HCT116 (cell line): ENCODE results near the gene SYNE3. TPM values are rescaled to one million over a fixed set of nuclear protein-coding genes. Genes with fewer than 3 reads are reported as not detected.

ENCODE experiments used
- ATAC-seq: fragments of 200-7000 bp; cut with Tn5 transposase; 2 replicates; pipeline ENCODE4 v1.9.1; 2020; ENCODE audit warnings: mild to moderate bottlenecking, moderate library complexity
- BruUV-seq: library from RNA; stranded (reverse); fragments of 400-500 nt; replicated peaks from 2 replicates; lab custom pipeline; 2021; lab: Mats Ljungman, UMichigan
- CTCF ChIA-PET: fragments of 300-600 bp; sonication (Branson Sonifier 250); formaldehyde crosslinking; loops from one replicate; lab custom pipeline; 2021; ENCODE audit warnings: antibody characterized with exemption; lab: Charles Lee
- POLR2A ChIA-PET: fragments of 300-600, 350-600 bp; sonication (Branson Sonifier 250); formaldehyde crosslinking; loops from one replicate; lab custom pipeline; 2021; ENCODE audit warnings: antibody characterized with exemption; lab: Charles Lee
- RAD21 ChIA-PET, 2 experiments: fragments of 300-600 bp; sonication (Branson Sonifier 250); formaldehyde crosslinking; loops; one replicate each; lab custom pipeline; 2023; ENCODE audit warnings: low total read pairs in 2 of 2; ENCODE audit not compliant: uncharacterized antibody in 2 of 2, unreplicated experiment in 2 of 2, low non-redundant PET in 1 of 2; lab: Charles Lee
- DNase-seq: peaks from one replicate; pipeline ENCODE4 v3.0.0-alpha.2; 2010; ENCODE audit warnings: low read depth, low spot score
- H2AFZ ChIP-seq: fragments of 200-600 bp; shearing (Covaris generic), sonication (generic); 2 replicates; pipeline ENCODE4 v1.6.1; 2017; ENCODE audit warnings: low read depth, mixed run types, mixed read lengths, antibody characterized with exemption, low read length; ENCODE audit not compliant: poor library complexity, severe bottlenecking
- H3K27ac ChIP-seq: 2 replicates; pipeline ENCODE4 v1.5.1; 2012; ENCODE audit warnings: low read depth, low read length
- H3K27me3 ChIP-seq: fragments of 200-600 bp; sonication (generic); 2 replicates; pipeline ENCODE4 v1.6.1; 2016; ENCODE audit warnings: mixed run types, low read length, mixed read lengths; ENCODE audit not compliant: insufficient read depth
- H3K36me3 ChIP-seq, 2 experiments: fragments of 200-500 bp in 1 of 2; fragments of 200-600 bp in 1 of 2; sonication (Bioruptor generic) in 1 of 2; sonication (generic) in 1 of 2; 2 replicates each; pipeline versions ENCODE4 v1.5.1 to v1.6.1; 2014 to 2016; ENCODE audit warnings: low read length in 2 of 2, inconsistent platforms in 1 of 2, mixed read lengths in 1 of 2, mixed run types in 1 of 2; ENCODE audit not compliant: insufficient read depth in 2 of 2, control insufficient read depth in 1 of 2
- H3K4me1 ChIP-seq, 2 experiments: fragments of 200-600 bp in 1 of 2; sonication (generic) in 1 of 2; 2 replicates each; pipeline versions ENCODE4 v1.5.1 to v1.6.1; 2012 to 2017; ENCODE audit warnings: low read length in 2 of 2, inconsistent platforms in 1 of 2, mild to moderate bottlenecking in 1 of 2, mixed read lengths in 1 of 2, mixed run types in 1 of 2, moderate library complexity in 1 of 2; ENCODE audit not compliant: insufficient read depth in 2 of 2, control insufficient read depth in 1 of 2
- H3K4me2 ChIP-seq: fragments of 200-600 bp; sonication (generic); 2 replicates; pipeline ENCODE4 v1.6.1; 2017; ENCODE audit warnings: mixed run types, low read length, mixed read lengths
- H3K4me3 ChIP-seq, 2 experiments: fragments of 200-600 bp in 1 of 2; sonication (generic) in 1 of 2; replicated peaks in 1 of 2; 2 replicates each; pipeline ENCODE4 v1.5.1; 2011 to 2016; ENCODE audit warnings: low read length in 2 of 2, control low read depth in 1 of 2, low read depth in 1 of 2, mild to moderate bottlenecking in 1 of 2, mixed read lengths in 1 of 2, mixed run types in 1 of 2
- H3K79me2 ChIP-seq: fragments of 200-600 bp; sonication (generic); 2 replicates; pipeline ENCODE4 v1.6.1; 2017; ENCODE audit warnings: mild to moderate bottlenecking, mixed run types, low read length, moderate library complexity, mixed read lengths; ENCODE audit not compliant: insufficient read depth
- H3K9ac ChIP-seq: fragments of 200-600 bp; sonication (generic); 2 replicates; pipeline ENCODE4 v1.6.1; 2016; ENCODE audit warnings: low read length, mixed read lengths
- H3K9me2 ChIP-seq: fragments of 200-600 bp; sonication (generic), shearing (Covaris generic); 2 replicates; pipeline ENCODE4 v1.6.1; 2017; ENCODE audit warnings: mixed run types, mild to moderate bottlenecking, moderate library complexity; ENCODE audit not compliant: insufficient read depth
- H3K9me3 ChIP-seq, 2 experiments: fragments of 200-500 bp in 1 of 2; fragments of 200-600 bp in 1 of 2; sonication (Bioruptor generic) in 1 of 2; sonication (generic) in 1 of 2; 2 replicates each; pipeline ENCODE4 v1.6.1; 2014 to 2017; ENCODE audit warnings: low read length in 2 of 2, mixed read lengths in 2 of 2, inconsistent platforms in 1 of 2, low read depth in 1 of 2, mild to moderate bottlenecking in 1 of 2, mixed run types in 1 of 2, moderate library complexity in 1 of 2; ENCODE audit not compliant: control insufficient read depth in 1 of 2, insufficient read depth in 1 of 2
- H4K20me1 ChIP-seq: fragments of 200-600 bp; sonication (generic), shearing (Covaris generic); 2 replicates; pipeline ENCODE4 v1.6.1; 2017; ENCODE audit warnings: mixed run types, mild to moderate bottlenecking, moderate library complexity; ENCODE audit not compliant: insufficient read depth
- CBX3 ChIP-seq: IDR thresholded peaks from 2 replicates; pipeline ENCODE4 v1.6.1; 2012; ENCODE audit warnings: low read depth
- CEBPB ChIP-seq: IDR thresholded peaks from 2 replicates; pipeline ENCODE4 v1.6.1; 2012; ENCODE audit warnings: low read depth
- EGR1 ChIP-seq: IDR thresholded peaks from 2 replicates; pipeline ENCODE4 v1.6.1; 2012; ENCODE audit warnings: low read depth
- ELF1 ChIP-seq: IDR thresholded peaks from 2 replicates; pipeline ENCODE4 v1.6.1; 2012; ENCODE audit warnings: low read depth, borderline replicate concordance
- EZH2 ChIP-seq: fragments of 200-600 bp; sonication (generic); IDR thresholded peaks from 2 replicates; pipeline ENCODE4 v1.6.1; 2017; ENCODE audit warnings: antibody characterized with exemption, mixed run types
- EZH2phosphoT487 ChIP-seq: fragments of 200-600 bp; IDR thresholded peaks from 2 replicates; pipeline ENCODE4 v1.6.1; 2018; ENCODE audit warnings: antibody characterized with exemption, borderline replicate concordance
- FOSL1 ChIP-seq: IDR thresholded peaks from 2 replicates; pipeline ENCODE4 v1.6.1; 2012; ENCODE audit warnings: low read depth
- JUND ChIP-seq: IDR thresholded peaks from 2 replicates; pipeline ENCODE4 v1.6.1; 2012
- POLR2A ChIP-seq: IDR thresholded peaks from 2 replicates; pipeline ENCODE4 v1.7.0; 2011; ENCODE audit warnings: borderline replicate concordance; ENCODE audit not compliant: insufficient read depth, insufficient read length; ENCODE audit errors: extremely low read depth
- POLR2AphosphoS5 ChIP-seq: IDR thresholded peaks from 2 replicates; pipeline ENCODE4 v1.6.1; 2011; ENCODE audit warnings: mild to moderate bottlenecking, low read depth, low read length, moderate library complexity
- RAD21 ChIP-seq: IDR thresholded peaks from 2 replicates; pipeline ENCODE4 v1.6.1; 2012; ENCODE audit warnings: low read depth, mild to moderate bottlenecking
- SIN3A ChIP-seq: IDR thresholded peaks from 2 replicates; pipeline ENCODE4 v1.6.1; 2012; ENCODE audit warnings: low read depth
- SP1 ChIP-seq: IDR thresholded peaks from 2 replicates; pipeline ENCODE4 v1.6.1; 2012; ENCODE audit warnings: low read depth
- SRF ChIP-seq: IDR thresholded peaks from 2 replicates; pipeline ENCODE4 v1.6.1; 2012; ENCODE audit warnings: low read depth
- YY1 ChIP-seq: IDR thresholded peaks from 2 replicates; pipeline ENCODE4 v1.6.1; 2011; ENCODE audit warnings: low read length, low read depth, moderate library complexity, mild to moderate bottlenecking; ENCODE audit not compliant: insufficient replicate concordance; ENCODE audit errors: extremely low read depth
- ZFX ChIP-seq: fragments of 450-650 bp; IDR thresholded peaks from 2 replicates; pipeline ENCODE4 v1.6.1; 2017
- ZNF274 ChIP-seq: fragments of 200-500 bp; sonication (Bioruptor generic); IDR thresholded peaks from 2 replicates; pipeline ENCODE4 v1.6.1; 2014; ENCODE audit warnings: mild to moderate bottlenecking, low read depth, low read length, inconsistent platforms
- intact Hi-C: fragments of 100-400 bp; cut with micrococcal nuclease; formaldehyde crosslinking; loops from 2 replicates; pipeline ENCODE4 v1.10.0; 2022
- total RNA-seq: library from RNA; stranded (reverse); gene quantifications from one replicate; pipeline ENCODE4 v1.2.1, GENCODE V29; 2021; ENCODE audit not compliant: unreplicated experiment
- TF ChIP-seq, protein P1 (sequence below), 3 experiments: fragments of 200-600 bp in 1 of 3; sonication (generic) in 1 of 3; IDR thresholded peaks in 2 of 3; conservative IDR thresholded peaks in 1 of 3; 2 replicates each; pipeline ENCODE4 v1.5.1; 2012 to 2017; ENCODE audit warnings: low read depth in 2 of 3, low read length in 2 of 3, antibody characterized with exemption in 1 of 3, borderline replicate concordance in 1 of 3, control low read depth in 1 of 3, mild to moderate bottlenecking in 1 of 3, mixed read lengths in 1 of 3, mixed run types in 1 of 3, moderate library complexity in 1 of 3; ENCODE audit not compliant: insufficient read depth in 1 of 3
- TF ChIP-seq, protein P2 (sequence below): IDR thresholded peaks from 2 replicates; pipeline ENCODE4 v1.6.1; 2011; ENCODE audit warnings: mild to moderate bottlenecking, low read length, moderate library complexity; ENCODE audit not compliant: insufficient replicate concordance; ENCODE audit errors: extremely low read depth
- TF ChIP-seq, protein P3 (sequence below): IDR thresholded peaks from 2 replicates; pipeline ENCODE4 v1.6.1; 2012

Gene SYNE3
- total RNA-seq, 1 experiment from 2014 or later, result 3.6 TPM

DNA sequence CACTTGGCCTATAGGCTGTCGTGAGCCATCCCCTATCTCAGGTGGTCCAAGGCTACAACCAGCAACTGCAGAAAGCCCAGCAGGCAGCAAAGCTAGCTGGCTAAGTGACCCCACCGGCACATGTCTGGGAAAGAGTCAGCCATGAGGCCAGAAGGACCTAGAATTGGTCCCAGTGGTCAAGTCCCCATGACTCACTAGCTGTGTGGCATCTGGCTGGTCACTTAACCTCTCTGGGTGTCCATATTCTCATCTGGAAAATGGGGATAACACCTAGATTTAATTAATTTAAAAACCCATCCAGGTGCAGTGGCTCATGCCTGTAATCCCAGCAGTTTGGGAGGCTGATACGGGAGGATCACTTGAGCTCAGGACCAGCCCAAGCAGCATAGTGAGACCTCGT is 37.6 kb downstream of the SYNE3 start (continued):
- no peak for TF ChIP-seq ZFX
- TF ChIP-seq YY1, result no peak
- no peak for TF ChIP-seq FOSL1
- TF ChIP-seq SIN3A, result no peak
- no peak for TF ChIP-seq EZH2
- TF ChIP-seq SRF, result no peak
- TF ChIP-seq EZH2phosphoT487, result no peak
- TF ChIP-seq SP1, result no peak
- no peak for TF ChIP-seq JUND
- no peak for TF ChIP-seq EGR1

DNA sequence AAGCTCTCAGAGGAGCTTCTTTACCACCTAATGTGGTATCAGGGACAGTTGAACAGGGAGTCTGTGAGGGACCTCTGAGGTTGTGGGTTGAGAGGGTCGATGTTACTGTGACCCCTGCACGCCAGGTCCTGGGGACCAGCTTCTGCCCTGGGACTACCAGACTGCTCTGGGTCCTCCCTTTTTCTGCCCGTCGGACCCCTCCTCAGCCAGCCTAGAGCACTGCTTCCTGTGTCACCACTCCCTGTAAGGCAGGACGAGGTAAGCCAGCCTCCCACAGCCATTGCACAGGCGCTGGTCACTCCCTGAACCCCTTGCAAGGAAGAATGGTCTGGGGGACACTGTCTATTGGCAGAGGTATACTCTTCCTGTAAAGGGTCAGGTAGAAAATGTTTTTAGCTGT is 38.1 kb downstream of the SYNE3 start:
- Histone ChIP-seq H3K4me2 (no peak overlapping the region), H3K9me3 (no peaks in the 10 kb centered on the region), H2AFZ (no peak overlapping the region), H3K36me3 (no peaks in the 10 kb centered on the region), H3K27ac (no peak overlapping the region), H4K20me1 (no peaks in the 10 kb centered on the region), H3K9me2 (no peaks in the 10 kb centered on the region), H3K79me2 (no peaks in the 10 kb centered on the region), H3K4me1 (peaks cover 10 to 40% of the 10 kb centered on the region in 2 experiments), H3K27me3 (no peaks in the 10 kb centered on the region), H3K4me3 (no peak overlapping the region), H3K9ac (no peak overlapping the region)
- RAD21 ChIA-PET, result no interaction called here
- ATAC-seq (no peak), DNase-seq (no peak)
- CTCF ChIA-PET, result interaction anchor here (1.3 kb wide), 1 partner anchor 26 kb away, joined by 3 read pairs; no protein-coding TSS in a partner anchor
- no TSS peak for BruUV-seq
- POLR2A ChIA-PET, result no interaction called here
- intact Hi-C loops, result no loop called here
- TF ChIP-seq RAD21, result no peak
- no peak for TF ChIP-seq ZFX
- TF ChIP-seq ZNF274, result no peak
- no peak for TF ChIP-seq POLR2AphosphoS5
- TF ChIP-seq SRF, result no peak
- no peak for TF ChIP-seq POLR2A
- no peak for TF ChIP-seq CEBPB
- no peak for TF ChIP-seq JUND
- no peak for TF ChIP-seq EGR1
- TF ChIP-seq, protein P1, sequence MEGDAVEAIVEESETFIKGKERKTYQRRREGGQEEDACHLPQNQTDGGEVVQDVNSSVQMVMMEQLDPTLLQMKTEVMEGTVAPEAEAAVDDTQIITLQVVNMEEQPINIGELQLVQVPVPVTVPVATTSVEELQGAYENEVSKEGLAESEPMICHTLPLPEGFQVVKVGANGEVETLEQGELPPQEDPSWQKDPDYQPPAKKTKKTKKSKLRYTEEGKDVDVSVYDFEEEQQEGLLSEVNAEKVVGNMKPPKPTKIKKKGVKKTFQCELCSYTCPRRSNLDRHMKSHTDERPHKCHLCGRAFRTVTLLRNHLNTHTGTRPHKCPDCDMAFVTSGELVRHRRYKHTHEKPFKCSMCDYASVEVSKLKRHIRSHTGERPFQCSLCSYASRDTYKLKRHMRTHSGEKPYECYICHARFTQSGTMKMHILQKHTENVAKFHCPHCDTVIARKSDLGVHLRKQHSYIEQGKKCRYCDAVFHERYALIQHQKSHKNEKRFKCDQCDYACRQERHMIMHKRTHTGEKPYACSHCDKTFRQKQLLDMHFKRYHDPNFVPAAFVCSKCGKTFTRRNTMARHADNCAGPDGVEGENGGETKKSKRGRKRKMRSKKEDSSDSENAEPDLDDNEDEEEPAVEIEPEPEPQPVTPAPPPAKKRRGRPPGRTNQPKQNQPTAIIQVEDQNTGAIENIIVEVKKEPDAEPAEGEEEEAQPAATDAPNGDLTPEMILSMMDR (IDR thresholded peaks at IDR 0.05 in 2 of 3, conservative IDR thresholded peaks at IDR 0.05 in 1 of 3; ENCODE audit: borderline replicate concordance in 1 of 3, insufficient read depth in 1 of 3, low read depth in 2 of 3, low read length in 2 of 3), result no peak
- no peak for TF ChIP-seq SIN3A
- no peak for TF ChIP-seq FOSL1
- TF ChIP-seq, protein P2, sequence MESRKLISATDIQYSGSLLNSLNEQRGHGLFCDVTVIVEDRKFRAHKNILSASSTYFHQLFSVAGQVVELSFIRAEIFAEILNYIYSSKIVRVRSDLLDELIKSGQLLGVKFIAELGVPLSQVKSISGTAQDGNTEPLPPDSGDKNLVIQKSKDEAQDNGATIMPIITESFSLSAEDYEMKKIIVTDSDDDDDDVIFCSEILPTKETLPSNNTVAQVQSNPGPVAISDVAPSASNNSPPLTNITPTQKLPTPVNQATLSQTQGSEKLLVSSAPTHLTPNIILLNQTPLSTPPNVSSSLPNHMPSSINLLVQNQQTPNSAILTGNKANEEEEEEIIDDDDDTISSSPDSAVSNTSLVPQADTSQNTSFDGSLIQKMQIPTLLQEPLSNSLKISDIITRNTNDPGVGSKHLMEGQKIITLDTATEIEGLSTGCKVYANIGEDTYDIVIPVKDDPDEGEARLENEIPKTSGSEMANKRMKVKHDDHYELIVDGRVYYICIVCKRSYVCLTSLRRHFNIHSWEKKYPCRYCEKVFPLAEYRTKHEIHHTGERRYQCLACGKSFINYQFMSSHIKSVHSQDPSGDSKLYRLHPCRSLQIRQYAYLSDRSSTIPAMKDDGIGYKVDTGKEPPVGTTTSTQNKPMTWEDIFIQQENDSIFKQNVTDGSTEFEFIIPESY, result no peak
- TF ChIP-seq, protein P3, sequence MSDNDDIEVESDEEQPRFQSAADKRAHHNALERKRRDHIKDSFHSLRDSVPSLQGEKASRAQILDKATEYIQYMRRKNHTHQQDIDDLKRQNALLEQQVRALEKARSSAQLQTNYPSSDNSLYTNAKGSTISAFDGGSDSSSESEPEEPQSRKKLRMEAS, result no peak
- no peak for TF ChIP-seq YY1
- TF ChIP-seq EZH2, result no peak
- no peak for TF ChIP-seq SP1
- TF ChIP-seq CBX3, result no peak
- no peak for TF ChIP-seq ELF1
